Left forelimb (tissue), 1 donor: Measurements from ENCODE around the gene BLM.

Experiments
- DNase-seq: peaks from one replicate; pipeline ENCODE4 v3.0.0-alpha.2; 2018; ENCODE audit warnings: low spot score

Gene BLM

DNA sequence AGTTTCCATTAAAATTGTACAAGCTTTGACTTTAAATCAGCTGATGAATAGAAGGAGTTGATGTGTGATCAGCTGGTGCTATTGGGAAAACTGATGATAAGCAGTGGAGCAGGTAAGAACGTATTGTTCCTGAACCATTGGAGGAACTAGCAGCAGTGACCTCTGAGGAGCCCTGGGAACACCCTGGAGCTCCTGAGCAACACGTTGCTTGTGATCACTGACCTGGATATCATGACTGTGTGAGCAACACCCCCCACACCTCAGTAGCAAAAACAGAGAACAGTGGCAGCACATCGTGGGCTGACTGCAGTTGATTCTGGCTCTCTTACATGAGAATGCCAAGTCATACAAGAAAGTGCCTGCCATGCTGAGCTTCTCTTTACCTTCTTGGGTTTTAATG, 72.9 kb downstream of the BLM start:
- DNase-seq, result no peak

DNA sequence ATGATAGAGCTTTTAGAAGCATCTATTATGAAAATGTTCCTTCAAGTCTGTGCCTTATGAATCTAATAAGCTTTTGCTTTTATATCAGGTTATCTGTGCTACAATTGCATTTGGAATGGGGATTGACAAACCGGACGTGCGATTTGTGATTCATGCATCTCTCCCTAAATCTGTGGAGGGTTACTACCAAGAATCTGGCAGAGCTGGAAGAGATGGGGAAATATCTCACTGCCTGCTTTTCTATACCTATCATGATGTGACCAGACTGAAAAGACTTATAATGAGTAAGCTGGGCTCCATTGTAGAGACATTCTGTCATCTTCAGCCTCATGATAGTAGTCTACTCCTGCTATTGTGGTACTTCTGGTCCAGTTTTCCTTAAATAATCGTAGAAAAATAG, 73.4 kb downstream of the BLM start:
- DNase-seq, result no peak

DNA sequence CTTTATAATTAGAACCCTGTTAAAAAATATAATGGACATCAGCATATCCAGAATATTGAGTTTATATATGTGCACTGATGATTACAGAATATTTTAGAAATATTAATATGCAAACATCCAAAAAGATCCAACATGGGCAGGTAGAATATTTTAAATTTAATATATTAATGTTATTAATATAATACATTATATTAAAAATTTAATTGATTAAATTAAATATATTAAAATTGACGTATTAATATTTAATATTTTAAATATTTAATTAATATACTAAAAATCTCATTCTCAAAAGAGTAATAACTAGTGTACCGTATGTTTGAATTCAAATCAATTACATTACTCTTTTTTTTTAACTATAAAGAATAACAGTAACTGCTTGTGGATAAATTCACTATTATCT, 77.4 kb downstream of the BLM start:
- DNase-seq, result no peak

DNA sequence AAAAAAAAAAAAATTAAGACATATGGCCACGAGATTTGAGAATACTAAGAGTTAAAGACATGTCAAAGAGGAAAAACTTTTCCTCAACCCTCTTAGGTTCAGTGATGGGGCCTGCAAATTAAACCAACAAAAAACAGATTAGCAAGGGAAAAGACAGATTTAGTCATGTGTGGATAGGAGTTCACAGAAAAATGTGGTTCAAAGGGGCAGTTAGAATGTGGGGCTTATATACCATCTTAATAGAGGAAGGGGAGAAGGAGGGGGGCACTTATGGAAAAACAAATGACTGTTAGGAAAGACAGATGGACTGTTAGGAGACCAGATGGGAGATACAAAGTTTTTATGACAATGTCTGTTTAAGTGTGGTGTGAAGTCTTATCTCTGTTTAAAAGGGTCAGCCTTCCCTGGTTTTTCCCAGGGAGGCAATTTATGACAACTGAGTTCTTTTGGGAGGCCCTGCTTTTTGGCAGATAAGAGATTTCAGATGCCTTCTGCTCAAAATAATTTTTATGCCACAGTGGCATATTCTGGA, 82.6 kb downstream of the BLM start:
- DNase-seq, result no peak

DNA sequence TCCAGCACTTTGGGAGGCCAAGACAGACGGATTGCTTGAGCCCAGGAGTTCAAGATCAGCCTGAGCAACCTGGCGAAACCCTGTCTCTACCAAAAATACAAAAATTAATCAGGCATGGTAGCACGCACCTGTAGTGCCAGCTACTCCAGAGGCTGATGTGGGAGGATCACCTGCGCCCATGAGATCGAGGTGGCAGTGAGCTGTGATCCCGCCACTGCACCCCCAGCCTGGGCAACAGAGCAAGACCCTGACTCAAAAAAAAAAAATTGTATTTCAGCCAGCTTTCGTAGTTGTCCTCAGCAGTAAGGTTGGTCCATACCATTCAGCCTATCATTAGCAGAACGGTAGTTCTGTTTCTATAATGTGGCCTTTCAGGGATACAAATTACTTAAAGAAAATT, 84.7 kb downstream of the BLM start:
- no peak for DNase-seq

DNA sequence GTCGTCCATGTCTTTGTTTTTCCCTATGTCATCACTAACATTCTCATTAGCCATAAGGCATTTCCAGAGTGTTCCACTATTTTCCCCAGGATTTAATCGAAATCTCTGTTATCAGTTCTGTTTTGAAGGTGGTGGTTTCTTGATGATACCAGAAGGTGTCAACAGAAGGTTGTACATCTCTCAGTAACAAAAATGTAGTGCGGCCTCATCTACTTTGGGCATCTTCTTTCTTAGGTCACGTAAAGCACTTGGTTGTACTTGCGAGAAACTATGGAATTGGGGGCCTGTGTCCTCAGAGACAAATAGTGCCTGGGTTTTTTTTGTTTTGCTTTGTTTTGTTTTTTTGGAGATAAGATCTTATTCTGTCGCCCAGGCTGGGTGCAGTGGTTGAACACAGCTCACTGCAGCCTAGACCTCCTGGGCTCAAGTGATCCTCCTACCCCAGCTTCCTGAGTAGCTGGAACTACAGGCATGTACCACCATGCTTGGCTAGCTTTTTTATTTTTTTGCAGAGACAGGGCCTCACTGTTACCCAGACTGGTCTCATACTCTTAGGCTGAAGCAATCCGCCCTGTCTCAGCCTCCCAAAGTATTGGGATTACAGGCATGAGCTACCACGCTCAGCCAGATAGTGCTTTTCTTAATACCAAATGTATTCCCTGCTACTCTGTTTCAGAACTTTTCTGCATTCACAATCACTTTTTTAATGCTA, 90.1 kb downstream of the BLM start:
- DNase-seq, result no peak

DNA sequence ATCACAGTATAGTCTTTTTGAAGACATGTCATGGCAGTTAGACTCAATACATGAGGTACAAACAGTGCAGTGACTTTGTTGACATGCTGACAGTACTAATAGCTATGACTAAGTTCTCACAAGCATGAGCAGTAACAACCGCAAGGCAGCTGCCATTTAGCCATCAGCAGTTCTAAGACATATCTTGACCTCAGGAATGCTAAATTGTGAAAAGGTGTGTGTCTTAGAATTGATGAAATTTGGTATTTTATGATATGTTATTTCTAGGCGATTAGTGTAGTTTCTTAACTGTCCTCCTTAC, 90.6 kb downstream of the BLM start:
- no peak for DNase-seq

DNA sequence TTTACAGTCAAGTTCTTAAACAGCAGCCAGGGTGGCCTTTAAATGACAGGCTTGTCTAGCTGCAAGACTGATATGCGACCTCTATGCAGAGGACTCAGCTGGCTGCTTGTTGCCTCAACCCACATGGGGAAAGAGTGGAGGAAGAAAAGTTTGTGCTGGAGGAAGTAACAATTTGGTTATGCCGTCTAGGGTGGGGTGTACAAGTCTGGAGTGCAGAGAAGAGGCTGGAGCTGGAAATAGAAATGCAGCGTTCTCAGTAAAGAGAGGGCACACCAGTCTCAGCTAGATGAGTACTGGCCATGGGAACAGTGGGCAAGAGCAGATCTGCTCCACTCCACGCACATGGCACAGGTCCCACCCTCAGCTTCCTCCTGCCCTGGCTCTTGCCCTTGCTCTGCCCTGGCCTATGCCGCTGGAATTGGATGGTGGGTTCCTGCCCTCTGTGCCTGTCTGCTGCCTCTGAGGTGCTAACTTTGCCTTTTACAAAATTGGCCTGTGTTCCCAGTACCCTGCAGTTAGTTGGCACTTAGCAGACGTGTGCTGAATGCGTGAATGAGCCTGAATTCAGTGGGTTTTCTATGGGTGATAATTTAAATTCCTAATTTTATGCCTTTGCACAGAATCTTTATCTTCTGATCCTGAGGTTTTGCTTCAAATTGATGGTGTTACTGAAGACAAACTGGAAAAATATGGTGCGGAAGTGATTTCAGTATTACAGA, 91.5 kb downstream of the BLM start:
- DNase-seq, result no peak

DNA sequence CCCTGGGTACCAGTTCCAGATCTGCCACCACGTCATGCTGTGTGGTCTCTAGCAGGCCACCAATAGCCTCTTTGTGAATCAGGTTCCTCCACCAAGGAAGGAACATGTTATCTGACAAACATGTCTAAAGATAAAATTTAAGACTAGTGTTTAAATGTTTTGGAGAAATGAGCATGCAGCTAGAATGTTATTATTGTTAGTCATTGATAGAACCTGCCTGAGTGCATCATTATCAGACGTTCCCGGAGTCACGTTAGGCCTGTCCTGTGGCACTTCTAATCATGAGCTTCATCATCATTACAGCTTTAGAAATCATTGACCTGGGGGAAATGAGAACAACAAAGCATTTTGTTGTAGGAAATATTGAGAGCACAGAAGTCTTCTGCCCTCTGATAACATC, 92.4 kb downstream of the BLM start:
- no peak for DNase-seq

DNA sequence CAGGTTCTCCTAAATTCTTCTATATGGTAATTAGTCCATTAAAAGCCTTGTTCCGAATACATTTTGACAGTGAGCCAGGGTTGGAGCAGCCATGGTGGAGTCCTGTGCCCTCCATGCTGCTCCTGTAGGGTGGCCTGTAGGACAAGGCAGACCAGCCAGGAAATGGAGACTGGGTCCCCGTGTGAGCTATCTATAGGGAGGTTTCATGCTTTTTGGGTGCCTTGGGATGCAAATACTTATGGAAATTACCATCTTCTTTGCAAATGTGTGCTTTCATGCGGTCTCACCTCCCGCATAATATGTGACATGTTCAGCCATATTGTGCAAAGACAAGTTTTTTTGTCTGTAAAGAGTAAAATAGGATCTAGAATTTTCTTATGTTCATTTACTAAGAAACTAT, 93.2 kb downstream of the BLM start:
- no peak for DNase-seq

DNA sequence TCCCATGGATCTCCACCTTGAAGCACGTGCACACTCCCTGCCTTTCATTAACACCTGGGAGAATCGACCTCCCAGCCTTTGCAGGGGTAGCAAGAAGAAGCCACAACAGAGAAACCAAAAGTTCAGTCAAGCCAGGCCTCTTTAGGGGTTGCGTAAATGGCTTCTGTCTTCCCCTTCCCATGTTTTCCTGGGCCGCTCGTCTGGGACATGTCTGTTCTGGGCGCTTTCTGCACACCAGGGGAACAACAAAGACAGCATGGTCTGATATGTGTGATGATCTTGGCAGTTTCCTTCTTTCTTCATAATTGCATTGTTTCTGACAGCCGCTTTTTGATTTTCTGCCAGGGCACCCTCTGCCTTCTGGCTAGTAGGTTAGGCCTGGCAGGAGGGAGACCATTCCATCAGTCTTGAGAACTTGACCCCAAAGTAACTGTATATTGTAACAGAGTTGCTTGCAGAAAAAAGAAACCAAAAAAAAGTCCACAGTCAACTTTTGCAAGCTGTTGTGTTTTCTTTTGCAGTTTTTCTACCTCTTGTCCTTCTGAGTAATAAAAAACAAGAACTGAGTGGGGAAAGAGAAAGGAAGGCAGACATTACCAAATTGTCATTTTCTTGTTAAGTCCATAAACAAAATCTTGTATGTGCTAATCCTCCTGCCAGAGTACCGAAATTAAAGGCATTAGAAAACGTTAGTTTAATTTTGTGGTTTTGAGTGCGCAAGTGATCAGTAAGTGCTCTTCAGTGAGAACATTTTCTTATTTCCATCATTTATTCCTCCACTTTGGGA, 95.2 kb downstream of the BLM start:
- no peak for DNase-seq

DNA sequence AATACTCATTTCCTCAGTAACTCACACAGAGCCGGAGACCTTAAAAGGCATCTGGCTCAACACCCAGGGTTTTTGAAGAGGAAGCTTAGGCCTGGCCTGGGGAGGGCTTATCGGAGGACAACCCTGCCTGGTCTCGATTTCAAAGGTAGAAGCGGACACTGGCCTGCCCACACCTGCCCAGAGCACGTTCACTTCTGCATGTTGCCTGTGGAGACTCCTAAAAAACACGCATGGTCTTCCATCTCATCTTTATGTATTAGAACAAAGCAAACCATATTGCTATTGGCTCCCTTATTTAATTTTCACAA, 95.8 kb downstream of the BLM start:
- no peak for DNase-seq

DNA sequence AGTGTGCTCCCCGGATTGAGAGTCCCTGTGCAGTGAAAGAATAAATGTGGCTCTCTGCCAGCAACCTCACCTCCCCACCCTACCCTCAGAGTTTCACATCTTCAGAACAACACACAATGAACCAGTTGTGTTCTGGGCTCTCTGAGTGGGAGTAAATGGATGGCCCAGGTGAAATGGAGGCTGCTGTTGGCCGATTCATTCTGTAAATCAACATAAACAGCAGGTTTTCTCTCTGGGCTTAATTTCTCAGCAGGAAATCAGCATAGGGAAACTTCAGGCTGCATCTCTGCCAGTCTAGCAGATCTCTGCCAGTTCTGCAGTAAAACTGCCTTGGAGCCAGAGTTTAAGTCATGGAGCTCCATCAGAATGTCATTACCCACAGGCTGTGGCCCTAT, 96.6 kb downstream of the BLM start:
- no peak for DNase-seq

DNA sequence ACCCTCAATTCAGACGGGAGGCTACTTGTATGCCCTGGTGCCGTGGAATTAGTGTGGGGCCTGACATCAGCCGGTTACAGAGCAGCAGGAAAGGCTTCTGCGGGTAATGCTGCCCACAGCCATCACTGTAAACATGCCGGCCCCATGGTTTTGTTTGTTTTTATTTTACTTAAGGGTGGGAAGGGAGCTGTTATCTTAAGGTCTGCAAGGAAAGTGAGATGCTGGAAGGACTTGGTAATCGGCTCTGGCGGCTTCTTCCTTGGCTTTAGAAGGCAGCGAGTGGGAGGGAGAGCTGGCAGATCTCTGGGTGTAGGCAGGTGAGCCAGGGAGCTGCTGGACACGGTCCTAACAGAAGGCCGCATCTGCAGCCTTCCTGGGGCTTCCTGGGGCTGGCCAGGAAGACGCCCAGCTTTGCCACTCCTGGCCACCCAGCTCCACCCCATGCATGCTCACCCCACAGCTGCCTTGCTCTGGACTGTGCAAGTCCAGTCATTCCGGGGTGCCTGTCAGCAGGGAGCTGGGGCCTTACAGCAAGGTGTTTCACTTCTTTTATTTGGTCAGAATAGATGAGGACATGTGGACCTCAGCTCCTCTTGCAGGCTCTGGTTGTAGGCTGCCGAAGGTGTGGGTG, 97.2 kb downstream of the BLM start:
- no peak for DNase-seq

DNA sequence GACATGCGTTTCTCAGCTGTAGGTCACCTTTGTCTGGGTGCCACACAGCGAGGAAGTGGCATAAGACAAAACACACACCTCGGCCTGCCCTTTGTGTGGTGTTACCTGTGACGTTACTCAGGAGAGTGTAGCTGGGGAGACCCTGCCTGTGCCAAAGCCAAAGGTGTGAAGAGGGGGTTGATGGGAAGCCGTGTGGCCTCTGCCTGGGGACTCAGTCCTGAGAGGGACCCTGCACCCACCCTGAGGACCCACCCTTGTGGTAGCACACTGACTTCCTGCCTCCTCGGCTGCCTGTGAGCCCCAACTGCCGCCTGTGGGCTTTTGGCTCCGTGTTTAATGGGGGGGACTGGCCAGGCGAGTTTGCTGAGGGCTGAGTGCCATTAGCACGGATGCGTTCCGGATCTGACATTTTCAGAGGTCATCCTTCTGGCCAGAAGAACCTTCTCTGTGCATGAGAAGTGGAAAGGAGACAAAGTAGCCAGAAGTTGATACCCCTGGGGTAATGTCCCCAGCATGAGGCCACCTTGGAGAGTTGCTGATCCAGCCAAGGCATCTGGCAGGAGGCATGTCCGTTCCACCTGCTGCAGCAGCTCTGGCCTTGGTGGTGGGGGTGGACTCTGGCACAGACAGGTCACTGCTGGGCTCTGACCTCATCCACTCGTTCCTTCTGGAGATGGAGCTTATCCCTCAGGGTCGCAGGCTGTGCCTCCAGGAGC, 99.4 kb downstream of the BLM start:
- no peak for DNase-seq

DNA sequence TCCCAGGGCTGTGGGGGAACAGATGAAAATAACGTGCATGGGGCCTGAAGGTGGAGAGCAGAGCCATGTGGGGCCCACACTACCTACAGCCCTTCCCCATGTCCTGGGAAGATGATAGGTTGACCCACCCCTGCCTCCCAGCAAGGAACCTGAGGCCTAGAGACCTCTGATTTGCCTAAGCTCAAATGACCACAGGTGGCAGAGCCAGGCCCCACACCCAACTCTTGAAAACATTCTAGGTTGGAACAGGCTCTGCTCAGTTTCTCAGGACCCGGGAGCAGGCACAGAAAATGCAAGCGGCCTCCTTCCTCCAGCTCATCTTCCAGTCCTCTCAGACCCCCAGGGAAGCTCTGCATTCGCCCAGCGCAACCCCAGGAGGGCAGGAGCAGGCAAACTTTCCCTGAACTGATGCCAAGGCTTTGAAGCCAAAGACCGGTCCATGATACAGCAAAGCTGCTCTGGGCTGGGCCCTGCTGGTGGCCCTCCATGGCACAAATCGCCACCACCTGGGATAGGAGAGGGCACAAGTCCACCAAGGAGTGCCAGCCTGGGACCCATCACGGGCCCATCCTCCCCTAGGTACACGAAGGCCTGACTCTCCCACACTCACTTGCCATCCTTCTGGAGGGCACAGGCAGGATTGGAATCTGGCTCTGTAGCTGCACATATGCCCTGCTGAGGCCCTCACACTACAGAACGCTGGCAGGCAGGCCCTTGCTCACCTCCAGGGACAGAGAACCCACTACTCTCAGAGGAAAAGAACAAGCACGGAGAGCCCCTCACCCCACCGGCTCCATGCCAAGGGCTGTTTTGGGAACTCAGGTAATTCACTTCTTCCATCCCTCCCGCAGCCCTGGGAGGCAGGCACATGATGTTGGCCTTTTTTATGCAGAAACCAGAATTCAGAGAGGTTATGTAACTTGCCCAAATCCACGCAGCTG, 100.2 kb downstream of the BLM start:
- DNase-seq, result no peak

DNA sequence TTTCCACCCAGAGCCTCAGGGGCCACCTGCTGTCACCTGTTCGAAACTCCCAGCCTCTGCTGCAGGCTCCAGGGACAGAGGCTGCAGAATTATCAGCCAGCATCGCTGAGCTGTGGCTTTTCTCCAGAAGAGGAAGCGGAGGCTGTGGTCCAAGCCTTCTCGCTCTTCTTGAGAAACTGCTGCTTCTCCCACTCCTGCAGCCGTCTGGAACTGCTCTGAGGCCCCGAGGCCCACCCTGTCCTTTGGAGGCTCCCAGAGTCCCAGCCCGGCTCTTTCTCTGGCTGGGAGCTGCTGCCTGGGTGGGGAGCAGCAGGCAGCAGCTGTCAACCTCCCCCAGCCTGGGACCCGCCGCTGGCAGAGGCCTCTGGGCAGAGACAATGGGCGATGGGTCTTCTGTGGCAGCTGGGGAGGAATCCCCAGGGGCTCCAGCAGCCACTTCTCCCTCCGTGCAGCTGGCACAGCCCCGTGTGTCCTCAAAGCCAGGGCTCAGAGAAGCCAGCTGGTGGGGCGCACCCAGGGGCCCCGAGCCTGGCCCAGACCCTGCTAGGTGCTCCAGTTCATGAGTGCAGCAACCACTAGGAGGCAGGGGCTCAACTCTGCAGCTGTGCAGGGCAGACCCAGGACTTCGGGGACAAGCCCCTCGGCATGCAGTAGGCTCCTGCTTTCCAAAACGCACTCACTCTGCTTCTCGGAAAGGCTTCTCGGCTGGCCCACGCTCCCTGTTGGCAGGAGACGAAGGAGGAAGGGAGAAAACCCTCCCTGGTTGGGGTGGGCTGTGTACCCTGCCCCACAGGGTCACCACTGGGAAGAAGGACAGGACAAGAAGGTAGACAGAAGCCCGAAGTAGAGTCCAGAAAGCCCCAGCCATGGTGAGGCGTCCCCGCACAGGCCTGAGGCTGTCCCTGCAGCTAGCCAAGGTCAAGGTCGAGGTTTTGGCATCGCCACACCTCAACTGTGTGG, 101.4 kb downstream of the BLM start:
- DNase-seq, result no peak

DNA sequence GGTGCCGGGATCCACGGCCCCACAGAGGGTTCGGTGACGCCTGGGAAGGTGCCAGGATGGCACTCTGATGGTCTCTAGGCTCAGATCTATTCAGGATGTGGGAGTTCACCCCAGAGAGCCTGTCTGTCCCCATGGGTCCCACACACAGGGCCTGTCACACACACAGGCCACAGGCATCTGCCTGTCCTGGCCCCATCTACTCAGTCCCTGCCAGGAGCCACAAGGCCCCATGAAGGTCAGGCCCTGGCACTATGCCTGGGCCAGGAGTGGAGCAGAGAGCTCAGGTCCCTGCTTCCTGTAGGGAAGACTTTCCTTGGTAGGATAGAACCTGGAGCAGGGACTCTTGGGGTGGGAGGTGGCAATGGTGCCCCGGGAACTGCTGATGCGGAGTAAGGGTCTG, 102.2 kb downstream of the BLM start:
- no peak for DNase-seq

DNA sequence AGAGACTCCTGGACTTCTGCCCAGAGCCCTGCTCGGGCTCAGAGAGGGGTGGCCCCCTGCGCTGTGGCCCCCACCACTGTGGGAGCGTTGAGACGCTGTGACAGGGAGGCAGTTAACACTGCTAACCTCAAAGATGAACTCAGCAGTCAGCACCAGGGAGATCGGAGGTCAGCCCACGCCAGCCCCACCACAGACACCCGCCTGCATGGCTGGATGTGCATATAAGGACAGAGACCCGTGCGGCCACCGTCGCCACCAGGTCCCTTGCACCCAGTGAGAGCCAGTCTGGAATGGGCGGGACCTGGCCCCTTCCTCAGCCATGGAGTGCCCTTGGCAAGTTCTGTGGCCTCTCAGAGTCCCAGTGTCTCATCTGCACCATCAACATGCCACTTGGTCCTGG, 102.7 kb downstream of the BLM start:
- no peak for DNase-seq

DNA sequence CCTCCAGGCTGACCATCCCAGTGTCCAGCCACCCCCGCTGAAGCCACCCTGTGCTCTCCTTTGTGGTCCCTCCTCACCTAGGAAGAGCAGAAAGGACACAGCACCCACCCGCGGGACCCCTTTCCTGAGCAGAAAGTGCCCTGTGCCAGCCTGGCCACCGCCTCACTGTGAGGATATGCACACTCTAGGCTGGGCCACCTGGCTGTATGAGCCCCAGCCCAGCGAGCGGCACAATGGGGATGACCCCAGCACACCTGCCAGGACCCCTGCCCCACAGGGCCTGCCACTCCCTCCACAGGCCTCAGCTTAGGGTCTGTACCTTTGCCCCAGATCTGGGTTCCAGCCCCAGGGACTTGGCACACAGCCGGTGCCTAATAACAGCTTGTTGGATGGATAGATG, 103.3 kb downstream of the BLM start:
- DNase-seq, result no peak
